Measurements from ENCODE around the gene C3orf20. TPM values are rescaled to one million over a fixed set of nuclear protein-coding genes. Genes with fewer than 3 reads are reported as not detected.

C3orf20 gene
- total and polyA plus RNA-seq, 2 of the 13 experiments (the other 11 are each of a cell fraction or from before 2014, with no cell fraction given): 0.03 to 0.04 TPM

DNA sequence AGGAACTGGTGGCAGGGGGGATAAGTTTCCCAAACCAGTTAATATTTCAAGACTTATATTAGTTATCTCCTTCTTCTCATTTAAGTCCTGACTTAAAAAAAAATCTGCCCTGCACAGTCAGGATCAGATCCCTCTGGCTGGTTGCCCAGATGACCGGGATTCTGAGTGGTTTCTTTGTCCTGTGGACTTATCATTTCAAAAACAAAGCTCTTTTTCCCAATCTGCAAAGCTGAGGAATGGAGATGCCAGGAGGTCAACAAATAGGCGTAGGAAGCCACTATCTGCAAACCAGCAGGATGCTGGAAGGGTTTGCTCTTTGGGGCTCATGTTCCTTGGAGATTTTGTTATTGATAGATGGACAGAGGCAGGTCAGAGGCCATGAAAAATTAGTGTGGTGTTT lies 5.8 kb downstream of the C3orf20 start (continued):
- TF ChIP-seq, protein P1, sequence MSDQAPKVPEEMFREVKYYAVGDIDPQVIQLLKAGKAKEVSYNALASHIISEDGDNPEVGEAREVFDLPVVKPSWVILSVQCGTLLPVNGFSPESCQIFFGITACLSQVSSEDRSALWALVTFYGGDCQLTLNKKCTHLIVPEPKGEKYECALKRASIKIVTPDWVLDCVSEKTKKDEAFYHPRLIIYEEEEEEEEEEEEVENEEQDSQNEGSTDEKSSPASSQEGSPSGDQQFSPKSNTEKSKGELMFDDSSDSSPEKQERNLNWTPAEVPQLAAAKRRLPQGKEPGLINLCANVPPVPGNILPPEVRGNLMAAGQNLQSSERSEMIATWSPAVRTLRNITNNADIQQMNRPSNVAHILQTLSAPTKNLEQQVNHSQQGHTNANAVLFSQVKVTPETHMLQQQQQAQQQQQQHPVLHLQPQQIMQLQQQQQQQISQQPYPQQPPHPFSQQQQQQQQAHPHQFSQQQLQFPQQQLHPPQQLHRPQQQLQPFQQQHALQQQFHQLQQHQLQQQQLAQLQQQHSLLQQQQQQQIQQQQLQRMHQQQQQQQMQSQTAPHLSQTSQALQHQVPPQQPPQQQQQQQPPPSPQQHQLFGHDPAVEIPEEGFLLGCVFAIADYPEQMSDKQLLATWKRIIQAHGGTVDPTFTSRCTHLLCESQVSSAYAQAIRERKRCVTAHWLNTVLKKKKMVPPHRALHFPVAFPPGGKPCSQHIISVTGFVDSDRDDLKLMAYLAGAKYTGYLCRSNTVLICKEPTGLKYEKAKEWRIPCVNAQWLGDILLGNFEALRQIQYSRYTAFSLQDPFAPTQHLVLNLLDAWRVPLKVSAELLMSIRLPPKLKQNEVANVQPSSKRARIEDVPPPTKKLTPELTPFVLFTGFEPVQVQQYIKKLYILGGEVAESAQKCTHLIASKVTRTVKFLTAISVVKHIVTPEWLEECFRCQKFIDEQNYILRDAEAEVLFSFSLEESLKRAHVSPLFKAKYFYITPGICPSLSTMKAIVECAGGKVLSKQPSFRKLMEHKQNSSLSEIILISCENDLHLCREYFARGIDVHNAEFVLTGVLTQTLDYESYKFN (CRISPR knock-in tag; conservative IDR thresholded peaks at IDR 0.05): 0 out of 2 replicates have a peak, but pooled peaks have one; percentile 14
- no peak; the same call in 1 of the 2 replicates for TF ChIP-seq NR2F2 (IDR thresholded peaks at IDR 0.05; ENCODE audit: borderline replicate concordance, low read depth)

DNA sequence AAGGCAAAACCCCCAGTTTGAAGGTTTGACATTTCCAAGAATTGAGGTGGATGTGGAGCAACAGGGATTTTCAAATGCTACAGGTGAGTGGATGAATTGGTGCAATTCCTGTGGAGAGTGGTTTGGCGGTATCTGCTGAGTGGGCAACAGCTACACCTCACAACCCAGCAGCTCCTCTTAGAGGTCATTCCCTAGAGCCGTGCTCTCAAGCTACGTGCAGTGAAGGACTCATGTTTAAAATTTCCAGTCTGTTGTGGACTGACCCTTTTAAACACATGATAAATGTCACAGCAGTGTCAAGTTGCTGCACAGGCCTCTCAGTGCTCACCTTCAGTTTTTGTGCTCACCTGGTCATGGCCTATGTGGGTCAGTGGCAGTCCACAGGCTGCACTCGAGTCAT lies 9.5 kb downstream of the C3orf20 start:
- no peak overlapping the region for H3K4me2 ChIP-seq (ENCODE audit: low read depth, low read length)
- no peak overlapping the region for H3K4me3 ChIP-seq (replicated peaks in 1 of 3; ENCODE audit: insufficient read depth in 1 of 3, low read depth in 2 of 3, low read length in 3 of 3)
- H4K20me1 ChIP-seq (ENCODE audit: insufficient read depth, low read length): no peaks in the 10 kb centered on the region
- TF ChIP-seq MAFF (IDR thresholded peaks at IDR 0.05; ENCODE audit: low read depth, low read length) (0 out of 2 replicates have a peak, but pooled peaks have one; percentile 7), MAFK (conservative IDR thresholded peaks at IDR 0.05 in 1 of 2, IDR thresholded peaks at IDR 0.05 in 1 of 2; ENCODE audit: low read length in 2 of 2) (0 out of 4 replicates have a peak, but pooled peaks of 1 of the 2 experiments have one; percentile 5), SMARCE1 (IDR thresholded peaks at IDR 0.05; ENCODE audit: borderline replicate concordance) (no peak)
- no peaks in the 10 kb centered on the region for H3K36me3 ChIP-seq (replicated peaks in 1 of 2; ENCODE audit: control insufficient read depth in 1 of 2, insufficient read depth in 2 of 2, low read length in 2 of 2)
- intact Hi-C loops (cut with micrococcal nuclease; ENCODE audit: unreplicated experiment): no loop called here
- H3K27ac ChIP-seq (ENCODE audit: extremely low read length, insufficient read depth, low read length): no peak overlapping the region
- FAIRE-seq (no peak), ATAC-seq (peak; percentile 45), DNase-seq (ENCODE audit: low spot score) (no peak)
- no peak overlapping the region for H2AFZ ChIP-seq (ENCODE audit: low read length)
- 76% methylated on average over 3 of the region's 4 CpGs for WGBS (ENCODE audit: low lambda C conversion rate)
- no peaks in the 10 kb centered on the region for H3K27me3 ChIP-seq (ENCODE audit: control insufficient read depth in 1 of 2, insufficient read depth in 2 of 2, low read length in 2 of 2)
- H3K79me2 ChIP-seq (ENCODE audit: insufficient read depth, low read length): no peaks in the 10 kb centered on the region
- in situ Hi-C loops (cut with HindIII; ENCODE audit: extremely low pct_ligation_motif_present, low pct_unique_long_range_greater_than_20kb): no loop called here
- peaks cover 19% of the 10 kb centered on the region for H3K4me1 ChIP-seq (ENCODE audit: insufficient read depth, low read length)
- H3K9ac ChIP-seq (ENCODE audit: insufficient read depth, low read depth, low read length): no peak overlapping the region
- no TSS peak for BruUV-seq (replicated peaks)
- POLR2A ChIA-PET: no interaction called here
- CTCF ChIA-PET (ENCODE audit: low intra/inter-chr PET ratio, low total read pairs): no interaction called here
- 0 out of 2 replicates have a peak, but pooled peaks cover 5% of the 10 kb centered on the region for H3K9me3 ChIP-seq (ENCODE audit: low read length)

Measured in HepG2 (cell line).